ENCODE measurements around the gene NPHS1. TPM values are rescaled to one million over a fixed set of nuclear protein-coding genes. Genes with fewer than 3 reads are reported as not detected.
"Not testable (repeated sequence)": the region's sequence is repeated elsewhere in the genome, so short reads cannot be mapped to it uniquely, and the experiment has no call there.

The NPHS1 gene
- polyA plus RNA-seq, 3 donors = 111 to 126 (median 124) TPM

DNA sequence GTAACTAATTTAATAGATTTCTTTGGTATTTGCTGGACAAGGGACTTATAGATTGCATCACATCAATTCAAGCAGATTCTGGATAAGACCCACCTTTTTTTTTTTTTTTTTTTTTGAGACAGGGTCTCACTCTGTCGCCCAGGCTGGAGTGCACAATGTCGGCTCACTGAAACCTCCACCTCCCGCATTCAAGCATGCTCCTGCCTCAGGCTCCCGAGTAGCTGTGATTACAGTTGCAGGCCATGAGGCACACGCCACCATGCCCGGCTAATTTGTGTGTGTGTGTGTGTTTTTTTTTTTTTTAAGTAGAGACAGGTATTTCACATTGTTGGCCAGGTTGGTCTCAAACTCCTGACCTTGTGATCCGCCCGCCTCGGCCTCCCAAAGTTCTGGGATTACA, 35.5 kb downstream of the NPHS1 start:
- DNase-seq (ENCODE audit: low read depth in 3 of 3, low spot score in 2 of 3) = no peak

DNA sequence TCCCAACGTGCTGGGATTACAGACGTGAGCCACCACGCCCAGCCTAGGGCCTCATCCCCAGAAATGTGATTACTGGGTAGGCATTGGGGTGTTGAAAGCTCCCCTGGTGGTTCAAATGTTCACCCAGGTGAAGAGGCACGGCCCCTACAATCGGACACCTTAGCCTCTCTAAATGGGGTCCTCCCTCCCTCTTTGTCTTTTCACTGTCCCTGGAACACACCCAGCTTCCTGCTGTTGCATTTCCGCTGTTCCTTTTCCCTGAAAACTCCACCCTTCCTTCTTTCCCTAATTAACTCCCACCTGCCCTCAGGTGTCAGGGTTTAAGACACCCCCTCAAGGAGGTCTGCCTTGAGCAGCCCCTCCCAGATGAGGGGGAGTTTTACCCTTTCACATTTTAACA, 36.0 kb downstream of the NPHS1 start:
- DNase-seq (ENCODE audit: low read depth in 3 of 3, low spot score in 2 of 3) = no peak

DNA sequence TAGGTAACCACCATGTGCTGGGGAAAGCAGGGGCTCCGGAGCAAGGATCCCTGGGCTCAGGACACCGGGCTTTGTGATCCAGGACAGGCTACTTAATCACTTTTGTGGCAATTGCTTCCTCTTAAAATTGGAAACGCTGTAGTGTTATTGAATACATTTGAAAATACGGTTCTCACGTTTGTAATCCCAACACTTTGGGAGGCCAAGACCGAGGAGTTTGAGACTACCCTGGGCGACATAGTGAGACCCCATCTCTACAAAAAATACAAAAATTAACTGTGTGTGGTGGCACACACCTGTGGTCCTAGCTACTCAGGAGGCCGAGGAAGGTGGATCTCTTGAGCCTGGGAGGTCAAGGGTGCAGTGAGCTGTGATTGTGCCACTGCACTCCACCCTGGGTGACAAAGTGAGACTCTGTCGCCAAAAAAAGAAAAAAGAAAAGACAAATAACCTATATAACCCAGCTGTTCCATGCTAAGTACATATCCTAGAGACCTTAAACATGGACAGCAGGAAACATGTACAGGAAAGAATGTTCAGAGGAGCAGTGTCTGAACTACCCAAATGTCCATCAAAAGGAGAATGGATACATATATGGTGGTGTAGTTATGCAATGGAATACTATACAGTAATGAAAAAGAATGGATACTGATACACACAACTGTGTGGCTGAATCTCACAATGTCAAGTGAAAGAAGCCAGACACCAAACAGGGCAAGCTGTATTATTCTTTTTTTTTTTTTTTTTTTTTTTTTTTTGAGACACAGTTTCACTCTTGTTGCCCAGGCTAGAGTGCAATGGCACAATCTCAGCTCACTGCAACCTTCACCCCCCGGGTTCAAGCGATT, 39.0 kb downstream of the NPHS1 start:
- DNase-seq (ENCODE audit: low read depth in 3 of 3, low spot score in 2 of 3) = no peak

DNA sequence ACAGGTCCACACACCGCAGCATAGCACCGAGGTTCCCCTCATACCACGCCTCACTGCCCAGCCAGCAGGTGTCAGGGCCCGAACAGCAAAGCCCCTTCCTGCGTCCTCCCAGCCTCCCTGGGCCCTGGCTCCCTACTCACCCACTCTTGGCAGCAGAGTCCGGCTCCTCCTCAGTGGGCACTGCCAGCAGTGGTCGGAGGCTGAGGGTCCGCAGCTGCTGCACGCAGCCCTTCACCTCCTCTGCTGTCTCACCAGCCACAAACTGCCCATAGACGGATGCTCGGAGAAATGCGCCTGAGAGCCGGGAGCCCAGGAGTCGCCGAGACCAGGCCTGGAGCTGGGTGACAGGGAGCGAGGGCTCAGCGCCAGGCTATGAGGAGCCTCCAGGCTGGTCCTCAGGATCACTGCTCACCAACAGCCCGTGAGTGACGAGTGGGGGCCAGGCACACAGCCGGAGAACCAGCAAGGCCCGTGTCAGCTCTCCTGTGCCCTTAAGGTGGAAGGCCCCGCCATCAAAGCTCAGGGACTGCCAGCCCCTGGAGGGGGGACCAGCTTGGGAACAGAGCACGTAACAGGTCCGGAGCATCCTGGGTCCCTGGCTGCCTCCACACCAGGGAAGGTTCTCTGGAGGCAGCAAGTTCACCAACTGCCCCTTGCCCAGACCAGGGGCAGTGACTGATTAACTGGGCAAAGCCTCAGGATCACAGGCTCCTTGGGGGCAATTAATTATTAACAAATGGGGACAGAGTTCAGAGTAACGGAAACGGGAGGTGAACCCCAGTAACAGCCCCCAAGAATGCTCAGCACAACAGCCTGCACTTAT, 39.9 kb downstream of the NPHS1 start, which contains the start of gene PRODH2:
Gene PRODH2 (minus strand): TSS at position 626 of the 823 bp plus-strand sequence. CDS start 40 bp downstream, at position 586.
- no peak for DNase-seq (ENCODE audit: low read depth in 3 of 3, low spot score in 2 of 3)

DNA sequence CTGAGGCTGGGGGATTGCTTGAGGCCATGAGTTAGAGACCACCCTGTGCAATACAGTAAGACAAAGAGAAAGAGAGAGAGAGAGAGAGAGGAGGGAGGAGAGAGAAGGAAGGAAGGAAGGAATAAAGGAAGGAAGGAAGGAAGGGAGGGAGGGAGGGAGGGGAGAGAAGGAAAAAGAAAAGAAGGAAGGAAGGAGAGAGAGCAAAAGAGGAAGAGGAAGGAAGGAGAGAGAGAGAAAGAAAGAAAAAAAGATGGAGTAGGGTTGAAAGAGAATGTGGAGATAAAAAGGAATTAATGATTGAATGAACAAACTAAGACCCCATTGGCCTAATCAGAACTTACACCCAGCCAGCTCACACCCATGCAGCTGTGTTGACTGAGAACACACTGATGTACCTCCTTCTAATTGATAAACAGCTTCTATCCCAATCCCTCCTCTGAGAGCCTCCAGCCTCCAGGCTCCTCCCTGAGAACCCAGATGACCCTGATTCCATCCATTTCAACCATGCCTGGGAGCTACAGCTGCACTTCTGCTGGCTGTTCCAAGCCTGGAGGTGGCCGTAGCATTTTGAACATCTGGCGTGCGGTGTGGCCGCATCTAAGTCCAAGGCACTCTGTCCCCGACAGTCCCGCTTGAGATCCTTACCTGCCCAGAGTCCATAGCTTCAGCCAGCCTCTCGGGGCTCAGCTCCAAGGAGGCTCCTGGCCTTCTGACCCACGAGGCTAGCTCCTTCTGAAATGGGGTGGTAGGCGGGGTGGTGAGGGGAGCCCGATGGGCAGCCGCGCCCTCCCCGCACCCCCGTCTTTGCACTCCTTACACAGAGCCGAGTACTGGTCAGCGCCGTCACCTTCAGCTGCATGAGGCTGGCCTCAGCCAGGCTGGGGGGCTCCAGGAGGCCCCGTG, 40.7 kb downstream of the NPHS1 start:
- no peak for DNase-seq (ENCODE audit: low read depth in 3 of 3, low spot score in 2 of 3)

DNA sequence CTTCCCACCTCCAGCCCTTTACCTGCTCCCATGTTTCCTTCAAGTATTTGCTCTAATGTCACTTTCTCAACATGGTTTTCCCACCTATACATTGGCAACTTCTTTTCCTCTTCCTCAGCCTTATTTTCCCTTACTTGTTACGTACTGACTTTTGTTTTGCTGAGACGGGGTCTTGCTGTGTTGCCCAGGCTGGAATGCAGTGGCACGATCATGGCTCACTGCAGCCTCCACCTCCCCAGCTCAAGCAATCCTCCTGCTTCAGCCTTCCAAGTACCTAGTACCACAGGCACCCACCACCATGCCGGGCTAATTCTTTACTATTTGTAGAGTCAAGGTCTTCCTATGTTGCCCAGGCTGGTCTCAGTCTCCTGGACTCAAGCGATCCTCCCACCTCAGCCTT, 44.7 kb downstream of the NPHS1 start:
- no peak for DNase-seq (ENCODE audit: low read depth in 3 of 3, low spot score in 2 of 3)

DNA sequence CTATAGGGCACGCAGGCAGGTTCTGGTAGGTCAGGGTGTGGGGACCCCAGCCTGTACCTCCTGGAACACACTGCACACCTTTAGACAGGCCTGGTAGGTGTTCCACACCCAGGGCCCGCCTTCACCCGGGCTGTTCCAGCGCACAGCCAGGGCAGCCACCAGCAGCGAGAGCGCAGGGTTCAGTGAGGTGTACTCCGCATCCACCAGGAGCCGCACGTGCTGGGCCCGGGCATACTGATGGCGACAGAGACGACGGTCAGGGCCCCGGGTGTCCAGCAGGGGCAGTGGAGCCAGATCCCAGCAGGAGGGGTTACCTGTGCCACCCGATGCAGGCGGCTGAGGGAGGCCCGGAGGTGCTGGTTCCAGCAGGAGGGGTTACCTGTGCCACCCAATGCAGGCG, 45.7 kb downstream of the NPHS1 start:
- DNase-seq (ENCODE audit: low read depth in 3 of 3, low spot score in 2 of 3) = no peak

DNA sequence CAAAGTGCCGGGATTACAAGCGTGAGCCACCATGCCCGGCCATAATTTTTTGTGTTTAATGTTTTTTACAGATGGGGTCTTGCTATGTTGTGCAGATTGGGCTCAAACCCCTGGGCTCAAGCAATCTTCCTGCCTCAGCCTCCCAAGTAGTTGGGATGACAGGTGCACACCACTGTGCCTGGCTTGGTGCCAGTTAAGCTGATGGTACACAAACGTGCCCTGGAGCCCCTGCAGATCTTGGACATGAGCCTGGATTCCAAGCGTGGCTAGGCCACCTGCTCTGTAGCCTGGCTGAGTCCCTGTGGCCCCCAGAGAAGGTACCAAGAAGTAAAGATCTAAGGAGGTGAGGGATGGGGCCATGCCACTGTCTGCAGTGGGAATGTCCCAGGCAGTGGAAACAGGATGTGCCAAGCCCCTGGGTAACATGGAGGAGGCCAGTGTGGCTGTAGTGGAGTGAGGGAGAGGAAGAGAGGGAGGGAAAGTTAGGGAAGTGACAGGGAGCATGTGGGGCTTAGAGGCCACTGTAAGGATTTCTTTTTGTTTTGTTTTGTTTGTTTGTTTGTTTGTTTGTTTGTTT, 46.7 kb downstream of the NPHS1 start:
- DNase-seq (ENCODE audit: low read depth in 3 of 3, low spot score in 2 of 3) = no peak

DNA sequence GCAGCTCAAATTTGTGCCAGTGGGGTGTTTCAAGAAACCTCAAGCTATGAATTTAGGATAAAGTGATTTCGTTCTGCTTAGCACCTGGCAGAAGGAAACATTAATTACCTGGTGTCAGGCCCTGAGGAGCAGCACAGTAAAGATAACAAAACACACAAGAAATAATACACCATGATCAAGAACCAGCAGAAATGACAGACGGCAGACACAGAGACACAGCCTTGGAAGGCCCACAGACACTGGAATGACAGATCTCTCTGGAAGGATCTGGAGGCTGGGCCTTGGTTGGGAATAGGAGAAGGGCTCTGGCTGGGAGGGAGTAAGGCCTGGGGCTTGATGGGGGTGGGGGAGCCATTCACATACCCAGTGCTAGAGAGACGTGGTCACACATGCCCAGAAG, 50.5 kb downstream of the NPHS1 start:
- no peak for DNase-seq (ENCODE audit: low read depth in 3 of 3, low spot score in 2 of 3)

DNA sequence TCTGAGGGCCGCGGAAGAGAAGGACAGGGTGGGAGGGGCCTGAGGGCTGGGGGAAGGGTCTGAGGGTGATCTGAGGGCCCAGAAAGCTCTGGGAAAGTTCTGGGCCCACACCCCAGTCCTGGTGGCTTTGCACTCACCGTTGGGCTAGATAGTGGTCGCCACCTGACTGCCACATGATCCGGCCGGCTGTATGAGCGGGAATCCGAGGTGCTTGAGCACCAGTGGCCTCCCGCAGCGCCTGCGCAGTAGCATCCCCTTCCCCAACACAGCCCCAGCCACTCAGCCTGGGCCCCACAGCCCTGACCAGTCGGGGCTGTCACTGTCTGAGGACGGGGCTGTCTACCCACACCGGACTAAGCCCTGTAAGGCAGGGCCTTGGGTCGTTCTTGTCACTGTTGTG, 54.6 kb downstream of the NPHS1 start:
- no peak for DNase-seq (ENCODE audit: low read depth in 3 of 3, low spot score in 2 of 3)

DNA sequence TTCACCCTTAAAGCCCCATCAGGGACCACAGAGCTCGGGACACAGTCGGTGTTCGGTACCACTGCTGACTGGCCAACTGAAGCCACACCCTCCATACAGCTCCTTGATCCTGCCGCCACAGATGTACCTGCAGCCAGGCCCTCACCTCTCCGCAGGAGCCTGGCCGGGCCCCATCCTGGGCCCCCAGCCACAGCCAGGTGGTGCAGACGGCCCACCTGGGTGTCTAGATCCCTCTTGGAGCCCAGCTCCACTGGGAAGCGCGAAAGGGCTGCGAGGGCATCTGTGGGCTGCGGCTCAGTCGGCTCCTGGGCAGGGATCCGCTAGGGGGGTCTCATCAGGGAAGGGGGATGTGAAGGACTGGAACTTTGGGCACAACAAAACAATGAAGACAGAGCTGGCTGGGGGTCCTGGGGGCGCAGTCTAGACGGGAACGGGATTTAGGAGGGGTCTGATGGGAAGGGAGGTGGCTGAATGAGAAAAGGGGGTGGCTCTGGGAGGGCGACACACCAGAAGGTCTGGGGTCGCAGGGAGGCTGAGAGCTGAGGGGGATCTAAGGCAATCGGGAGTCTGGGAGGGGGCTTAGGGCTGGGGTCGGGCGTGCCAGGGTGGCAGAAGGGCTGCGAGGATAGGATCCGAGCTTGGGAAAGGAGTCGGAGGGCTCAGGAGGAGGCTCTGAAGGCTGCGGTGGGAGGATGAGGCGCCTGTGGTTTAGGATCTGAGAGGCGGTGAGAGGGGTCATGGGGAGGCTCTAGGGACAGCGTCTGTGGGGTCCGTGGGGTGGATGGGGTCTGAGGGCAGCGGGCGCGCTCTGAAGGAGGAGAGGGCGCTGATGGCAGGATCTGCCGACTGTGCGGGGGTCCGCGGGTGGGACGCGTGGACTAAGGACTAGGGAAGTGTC, 55.4 kb downstream of the NPHS1 start:
- DNase-seq (ENCODE audit: low read depth in 3 of 3, low spot score in 2 of 3) = no peak

DNA sequence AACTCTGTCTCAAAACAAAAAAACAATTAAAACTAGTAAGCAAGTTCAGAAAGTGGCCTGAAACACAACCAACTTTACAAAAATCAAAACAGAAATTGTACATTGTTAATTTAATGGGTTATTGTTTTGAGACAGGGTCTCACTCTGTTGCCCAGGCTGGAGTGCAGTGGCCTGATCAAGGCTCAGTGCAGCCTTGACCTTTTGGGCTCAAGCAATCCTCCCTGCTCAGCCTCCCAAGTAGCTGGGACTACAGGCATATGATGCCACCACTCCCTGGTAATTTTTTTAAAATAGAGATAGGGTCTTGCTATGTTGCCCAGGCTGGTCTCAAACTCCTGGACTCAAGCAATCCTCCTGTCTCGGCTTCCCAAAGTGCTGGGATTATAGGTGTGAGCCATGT, 56.7 kb downstream of the NPHS1 start:
- not testable (repeated sequence) for DNase-seq (ENCODE audit: low read depth in 3 of 3, low spot score in 2 of 3)

DNA sequence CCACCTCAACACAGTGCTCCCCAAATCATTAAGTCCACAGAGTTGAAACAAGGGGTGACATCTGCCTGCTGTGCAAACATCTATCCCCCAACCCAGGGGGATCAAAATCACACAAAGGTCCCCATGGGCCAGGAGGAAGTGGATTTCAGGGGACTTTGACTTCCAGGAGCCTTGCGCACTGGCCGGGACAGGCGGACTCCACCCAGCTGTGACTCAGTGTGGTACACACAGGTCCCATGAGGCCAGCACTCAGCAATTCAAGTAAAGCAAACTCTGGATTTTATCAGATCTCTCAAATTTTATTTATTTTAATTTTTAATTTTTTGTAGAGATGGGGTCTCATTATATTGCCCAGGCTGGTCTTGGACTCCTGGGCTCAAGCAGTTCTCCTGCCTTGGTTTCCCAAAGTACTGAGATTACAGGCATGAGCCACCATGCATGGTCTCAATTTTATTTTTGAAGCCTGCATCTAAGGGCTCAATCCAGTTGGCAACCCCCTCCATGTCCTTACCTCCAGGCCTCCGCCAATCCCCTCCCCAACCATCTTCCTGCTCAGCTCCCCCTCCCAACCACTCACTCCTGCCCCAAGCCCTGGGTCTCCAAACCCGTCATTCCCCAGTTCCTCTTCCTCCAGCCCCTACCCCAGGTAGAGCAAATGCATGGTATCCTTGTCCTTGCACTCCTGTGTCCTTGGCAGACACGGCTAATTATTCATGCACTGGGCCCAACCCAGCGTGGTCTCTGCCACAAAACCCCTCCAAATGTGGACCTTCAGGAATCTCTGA, 58.7 kb downstream of the NPHS1 start:
- no peak for DNase-seq (ENCODE audit: low read depth in 3 of 3, low spot score in 2 of 3)

DNA sequence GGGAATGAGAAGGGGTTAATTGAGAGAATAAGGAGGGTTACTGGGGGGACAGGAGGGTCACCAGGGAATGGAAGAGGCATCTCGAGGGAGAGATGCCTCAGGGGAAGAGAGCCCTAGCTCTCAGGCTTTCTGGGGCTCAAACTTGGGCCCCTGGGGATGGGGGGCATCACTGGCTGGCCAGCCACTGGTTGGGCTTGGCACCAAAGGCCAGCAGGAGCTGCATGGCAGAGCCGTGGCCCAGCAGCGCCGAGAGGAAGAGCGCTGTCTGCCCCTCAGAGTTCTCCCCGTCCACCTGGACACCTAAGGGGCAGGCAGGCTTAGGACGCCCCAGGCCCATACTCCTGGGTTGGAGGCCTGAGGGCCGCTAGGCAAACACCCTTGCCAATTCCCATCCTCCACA, 59.4 kb downstream of the NPHS1 start:
- no peak for DNase-seq (ENCODE audit: low read depth in 3 of 3, low spot score in 2 of 3)

DNA sequence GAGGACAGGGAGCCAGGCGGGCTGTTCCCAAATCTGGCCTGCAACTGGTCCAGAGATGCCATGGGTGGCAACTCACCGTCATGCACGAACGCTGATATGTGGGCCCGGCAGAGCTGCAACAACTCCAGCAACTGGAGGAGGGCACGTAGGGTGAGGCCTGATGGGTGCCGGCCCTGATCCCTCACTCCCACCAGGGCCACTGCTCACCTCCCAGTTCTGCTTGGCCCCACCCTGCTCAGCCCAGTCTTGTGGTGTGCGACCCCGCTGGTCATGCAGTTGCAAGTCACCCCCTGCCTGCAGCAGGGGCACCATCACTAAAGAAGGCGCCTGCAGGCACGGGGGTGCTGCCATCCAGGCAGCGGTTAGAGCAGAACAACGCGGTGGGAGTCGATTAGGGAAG, 60.0 kb downstream of the NPHS1 start:
- no peak for DNase-seq (ENCODE audit: low read depth in 3 of 3, low spot score in 2 of 3)

DNA sequence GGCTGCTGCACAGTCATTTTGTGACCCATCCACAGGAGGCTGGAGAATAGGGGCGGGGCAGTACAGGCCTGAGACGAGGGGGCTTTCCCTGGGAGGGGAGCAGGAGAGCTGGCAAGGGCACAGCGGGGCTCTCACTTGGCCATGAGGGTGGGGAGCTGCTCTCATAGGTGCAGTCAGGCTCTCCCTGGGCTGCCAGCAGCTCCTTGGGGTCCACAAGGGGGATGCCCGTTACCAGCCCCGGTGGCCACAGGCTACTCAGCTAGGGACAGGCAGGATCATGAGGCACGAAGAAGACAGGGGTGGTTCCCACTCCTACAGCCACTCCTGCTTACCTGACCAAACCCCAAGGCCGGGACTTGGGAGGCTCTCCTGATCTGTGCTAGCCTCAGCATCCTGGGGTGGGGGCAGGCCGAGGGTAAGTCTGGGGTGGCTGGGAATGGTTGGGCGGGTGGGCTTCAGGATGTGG, 60.5 kb downstream of the NPHS1 start:
- DNase-seq (ENCODE audit: low read depth in 3 of 3, low spot score in 2 of 3) = no peak

DNA sequence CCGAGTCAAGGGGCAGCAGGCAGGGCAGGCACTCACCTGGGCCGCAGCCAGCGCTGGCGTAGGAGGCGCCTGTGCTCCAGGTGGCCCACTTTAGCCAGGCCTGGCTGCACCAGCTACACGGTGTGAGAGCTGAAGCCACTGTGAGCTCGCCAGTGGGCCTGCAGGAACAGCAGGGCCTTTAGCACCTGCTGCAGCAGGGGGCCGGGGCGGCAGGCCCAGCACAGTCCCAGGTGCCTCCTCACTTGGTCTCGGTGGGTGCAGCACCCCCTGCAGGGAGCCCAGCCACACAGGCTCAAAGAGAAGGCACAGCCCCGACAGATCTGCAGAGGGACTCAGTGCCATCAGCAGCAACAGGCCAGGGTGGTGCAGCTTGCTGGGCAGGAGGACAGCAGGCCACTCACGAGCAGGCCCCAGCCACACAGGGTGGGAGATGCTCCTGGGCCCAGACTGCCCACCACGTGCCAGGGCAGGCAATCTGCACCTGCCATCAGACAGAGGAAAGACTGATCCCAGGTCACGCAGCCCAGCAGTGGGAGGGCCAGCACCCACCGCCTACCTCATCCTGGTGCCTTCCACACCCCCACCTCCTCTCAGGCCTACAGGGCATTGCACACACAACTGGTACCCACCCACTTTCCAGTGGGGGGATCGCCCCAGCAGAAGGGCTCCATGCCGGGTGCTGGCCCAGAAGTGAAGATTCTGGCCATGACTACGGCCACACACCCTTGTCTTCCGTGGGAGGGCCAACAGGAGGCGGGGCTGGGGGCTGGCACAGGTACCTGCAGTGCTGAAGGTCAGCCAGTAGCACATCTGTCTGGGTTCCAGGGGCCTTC, 61.1 kb downstream of the NPHS1 start:
- no peak for DNase-seq (ENCODE audit: low read depth in 3 of 3, low spot score in 2 of 3)

All from right renal cortex interstitium (tissue), 3 donors.